ENCODE data around the gene ZNF845. TPM values are rescaled to one million over a fixed set of nuclear protein-coding genes. Genes with fewer than 3 reads are reported as not detected.
"Not testable (repeated sequence)": the region's sequence is repeated elsewhere in the genome, so short reads cannot be mapped to it uniquely, and the experiment has no call there.

Gene ZNF845
- total RNA-seq, 1 donor from 2014 or later = 8.6 TPM

GRCh38 chr19:53394974-53395839, 61.7 kb downstream of the ZNF845 start, which contains the start of gene ZNF765:
TSS of gene ZNF765 (plus strand) at chr19:53395149. CDS start at chr19:53398016, 2,867 bp downstream.
- peak; percentile 96 for DNase-seq (ENCODE audit: low spot score)
- no peaks in the 10 kb centered on the region for H3K9me3 Mint-ChIP-seq (ENCODE audit: unreplicated experiment)
- H3K4me3 Mint-ChIP-seq (ENCODE audit: unreplicated experiment) = peak within 1 kb of the TSS; percentile 93
- H3K27me3 Mint-ChIP-seq (ENCODE audit: unreplicated experiment) = peaks cover 10% of the 10 kb centered on the region
- peak within 1 kb of the TSS; percentile 91 for H3K27ac Mint-ChIP-seq (ENCODE audit: unreplicated experiment)
- peak; percentile 77 for TF ChIP-seq CTCF (IDR thresholded peaks at IDR 0.05; ENCODE audit: unreplicated experiment)
- H3K4me1 Mint-ChIP-seq (ENCODE audit: unreplicated experiment) = peaks cover 13% of the 10 kb centered on the region
- H3K36me3 Mint-ChIP-seq (ENCODE audit: low read depth, unreplicated experiment) = peaks cover 18% of the 10 kb centered on the region

GRCh38 chr19:53395840-53396524, 62.4 kb downstream of the ZNF845 start:
- H3K36me3 Mint-ChIP-seq (ENCODE audit: low read depth, unreplicated experiment) = peaks cover 17% of the 10 kb centered on the region

DNA sequence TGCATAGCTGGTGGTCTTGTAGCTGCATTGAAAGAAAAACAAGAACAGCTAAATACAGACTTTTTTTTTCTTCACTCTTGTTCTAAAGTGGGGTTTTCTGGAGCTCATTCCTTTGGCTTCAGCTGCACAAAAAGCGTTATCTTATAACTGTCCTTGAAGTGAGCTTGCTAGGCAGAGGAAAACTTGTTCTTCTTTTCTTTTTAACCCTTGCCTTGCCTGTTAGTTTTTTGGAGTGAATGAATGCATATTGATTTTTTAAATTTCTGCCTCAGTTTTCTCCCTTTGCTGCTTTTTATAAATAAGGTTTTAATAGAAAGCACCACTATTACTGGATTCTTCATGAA, 62.9 kb downstream of the ZNF845 start:
- H3K4me3 Mint-ChIP-seq (ENCODE audit: unreplicated experiment) = no peak overlapping the region
- DNase-seq (ENCODE audit: low spot score) = no peak
- peaks cover 20% of the 10 kb centered on the region for H3K36me3 Mint-ChIP-seq (ENCODE audit: low read depth, unreplicated experiment)
- no peak overlapping the region for H3K27ac Mint-ChIP-seq (ENCODE audit: unreplicated experiment)
- peaks cover 10% of the 10 kb centered on the region for H3K27me3 Mint-ChIP-seq (ENCODE audit: unreplicated experiment)
- TF ChIP-seq CTCF (IDR thresholded peaks at IDR 0.05; ENCODE audit: unreplicated experiment) = no peak
- H3K9me3 Mint-ChIP-seq (ENCODE audit: unreplicated experiment) = no peaks in the 10 kb centered on the region
- H3K4me1 Mint-ChIP-seq (ENCODE audit: unreplicated experiment) = peaks cover 15% of the 10 kb centered on the region

More at GRCh38 chr19:53395840-53396524, 62.4 kb downstream of the ZNF845 start:
- peaks cover 15% of the 10 kb centered on the region for H3K4me1 Mint-ChIP-seq (ENCODE audit: unreplicated experiment)
- H3K4me3 Mint-ChIP-seq (ENCODE audit: unreplicated experiment) = peak overlapping the region; percentile 93
- DNase-seq (ENCODE audit: low spot score); H3K9me3 Mint-ChIP-seq (ENCODE audit: unreplicated experiment); H3K27ac Mint-ChIP-seq (ENCODE audit: unreplicated experiment): not testable (repeated sequence)
- H3K27me3 Mint-ChIP-seq (ENCODE audit: unreplicated experiment) = peaks cover 10% of the 10 kb centered on the region

- not testable (repeated sequence) for H3K27ac Mint-ChIP-seq (ENCODE audit: unreplicated experiment); H3K27me3 Mint-ChIP-seq (ENCODE audit: unreplicated experiment); H3K4me3 Mint-ChIP-seq (ENCODE audit: unreplicated experiment); DNase-seq (ENCODE audit: low spot score); H3K9me3 Mint-ChIP-seq (ENCODE audit: unreplicated experiment)
- H3K4me1 Mint-ChIP-seq (ENCODE audit: unreplicated experiment) = peaks cover 15% of the 10 kb centered on the region
- peaks cover 27% of the 10 kb centered on the region for H3K36me3 Mint-ChIP-seq (ENCODE audit: low read depth, unreplicated experiment)
These were observed 64.4 kb downstream of the ZNF845 start for GRCh38 chr19:53397918-53398317.

Other genes starting within 250 kb of the ZNF845 start
- 36.3 TPM for gene ZNF160, start 230.3 kb upstream of the ZNF845 start, total RNA-seq (ENCODE audit: unreplicated experiment)
- gene ZNF415, start 200.8 kb upstream of the ZNF845 start, total RNA-seq (ENCODE audit: unreplicated experiment) = 8.7 TPM
- gene ZNF347, start 174.7 kb upstream of the ZNF845 start, total RNA-seq (ENCODE audit: unreplicated experiment) = 14.9 TPM
- gene ZNF665, start 140.4 kb upstream of the ZNF845 start, total RNA-seq (ENCODE audit: unreplicated experiment) = 3.8 TPM
- 32.2 TPM for gene ZNF677, start 78.9 kb upstream of the ZNF845 start, total RNA-seq (ENCODE audit: unreplicated experiment)
- gene VN1R2, start 75.5 kb upstream of the ZNF845 start, total RNA-seq (ENCODE audit: unreplicated experiment) = not detected
- gene VN1R4, start 66.0 kb upstream of the ZNF845 start, total RNA-seq (ENCODE audit: unreplicated experiment) = not detected
- 8.6 TPM for gene ZNF525, start 32.0 kb downstream of the ZNF845 start, total RNA-seq (ENCODE audit: unreplicated experiment)
- 17.8 TPM for gene ZNF765, start 61.4 kb downstream of the ZNF845 start, total RNA-seq (ENCODE audit: unreplicated experiment)
- 21.9 TPM for gene ZNF761, start 98.2 kb downstream of the ZNF845 start, total RNA-seq (ENCODE audit: unreplicated experiment)
- gene ZNF813, start 134.0 kb downstream of the ZNF845 start, total RNA-seq (ENCODE audit: unreplicated experiment) = 29.9 TPM
- 26.6 TPM for gene ZNF331, start 204.4 kb downstream of the ZNF845 start, total RNA-seq (ENCODE audit: unreplicated experiment)